Activated CD4-positive, alpha-beta T cell treated with anti-CD3 and anti-CD28 coated beads for 1 hour (primary cell): ENCODE results near the gene KMT2B.

Experiments used
- DNase-seq: peaks from one replicate; pipeline ENCODE4 v3.0.0-alpha.2; 2020

Gene KMT2B

GRCh38 chr19:35727053-35727955 is 9.5 kb downstream of the KMT2B start:
- no peak for DNase-seq

DNA sequence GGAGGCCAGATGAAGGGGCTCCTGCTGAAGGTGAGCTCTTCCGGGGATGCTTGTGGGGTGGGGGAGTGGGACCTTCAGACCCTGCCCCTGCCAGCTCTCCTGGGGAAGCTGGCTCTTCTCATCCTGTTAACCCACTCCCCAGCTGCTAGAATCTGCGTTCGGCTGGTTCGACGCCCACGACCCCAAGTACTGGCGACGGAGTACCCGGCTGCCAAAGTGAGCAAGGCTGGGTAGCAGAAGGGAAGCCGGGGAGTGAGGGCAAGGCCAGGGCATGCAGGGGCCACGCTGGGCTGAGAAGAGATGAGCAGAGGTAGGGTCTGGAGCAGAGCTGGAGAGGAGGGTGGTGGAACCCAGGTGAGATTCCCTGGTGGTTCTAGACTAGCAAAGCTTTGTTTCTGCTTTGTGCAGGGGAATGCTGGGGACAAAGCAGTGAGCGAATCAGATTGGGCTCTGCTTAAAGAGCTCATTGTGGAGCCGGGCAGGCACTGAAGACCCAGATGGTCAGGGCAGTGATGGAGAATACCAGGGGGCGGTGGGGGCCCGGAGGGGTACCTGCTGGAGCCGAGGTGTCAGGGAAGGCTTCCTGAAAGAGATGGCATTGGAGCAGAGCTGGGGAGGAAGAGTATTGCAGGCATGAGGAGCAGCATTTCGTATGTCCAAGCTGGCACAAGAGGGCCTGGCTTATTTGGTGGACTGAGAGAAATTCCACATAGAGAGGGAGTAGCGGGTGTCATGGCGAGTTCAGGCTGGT is 10.3 kb downstream of the KMT2B start:
- DNase-seq: no peak

DNA sequence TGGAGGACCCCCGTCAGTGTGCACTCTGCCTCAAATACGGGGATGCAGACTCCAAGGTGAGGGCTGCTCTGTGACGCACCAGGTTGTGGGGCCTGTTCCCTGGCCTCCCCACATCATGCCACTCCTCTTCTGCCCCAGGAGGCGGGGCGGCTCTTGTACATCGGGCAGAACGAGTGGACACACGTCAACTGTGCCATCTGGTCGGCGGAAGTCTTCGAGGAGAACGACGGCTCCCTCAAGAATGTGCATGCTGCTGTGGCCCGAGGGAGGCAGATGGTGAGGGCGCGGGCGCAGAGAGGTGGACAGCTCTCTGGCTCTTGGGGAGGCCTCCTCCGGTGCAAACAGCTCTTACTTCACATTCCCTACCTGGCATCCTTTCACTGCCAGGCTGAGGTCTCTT is 11.2 kb downstream of the KMT2B start:
- DNase-seq: no peak

DNA sequence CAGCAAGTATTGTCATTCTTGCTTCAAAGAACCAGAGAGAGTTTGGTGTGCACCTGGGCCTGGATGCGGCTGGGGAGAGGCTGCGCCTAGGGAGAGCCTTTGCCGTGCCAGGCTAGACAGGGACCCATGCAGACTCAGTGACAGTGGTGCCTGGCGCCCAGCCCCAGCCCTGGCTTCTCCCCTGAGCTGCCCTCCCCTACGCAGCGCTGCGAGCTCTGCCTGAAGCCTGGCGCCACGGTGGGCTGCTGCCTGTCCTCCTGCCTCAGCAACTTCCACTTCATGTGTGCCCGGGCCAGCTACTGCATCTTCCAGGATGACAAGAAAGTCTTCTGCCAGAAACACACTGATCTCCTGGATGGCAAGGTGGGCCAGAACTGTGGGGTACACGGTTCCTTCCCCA is 12.0 kb downstream of the KMT2B start:
- no peak for DNase-seq

- DNase-seq: no peak
Observed at GRCh38 chr19:35730326-35730725, 12.5 kb downstream of the KMT2B start.

GRCh38 chr19:35731353-35731752 is 13.6 kb downstream of the KMT2B start:
- DNase-seq: no peak

GRCh38 chr19:35731779-35732405 is 14.1 kb downstream of the KMT2B start:
- DNase-seq: no peak

DNA sequence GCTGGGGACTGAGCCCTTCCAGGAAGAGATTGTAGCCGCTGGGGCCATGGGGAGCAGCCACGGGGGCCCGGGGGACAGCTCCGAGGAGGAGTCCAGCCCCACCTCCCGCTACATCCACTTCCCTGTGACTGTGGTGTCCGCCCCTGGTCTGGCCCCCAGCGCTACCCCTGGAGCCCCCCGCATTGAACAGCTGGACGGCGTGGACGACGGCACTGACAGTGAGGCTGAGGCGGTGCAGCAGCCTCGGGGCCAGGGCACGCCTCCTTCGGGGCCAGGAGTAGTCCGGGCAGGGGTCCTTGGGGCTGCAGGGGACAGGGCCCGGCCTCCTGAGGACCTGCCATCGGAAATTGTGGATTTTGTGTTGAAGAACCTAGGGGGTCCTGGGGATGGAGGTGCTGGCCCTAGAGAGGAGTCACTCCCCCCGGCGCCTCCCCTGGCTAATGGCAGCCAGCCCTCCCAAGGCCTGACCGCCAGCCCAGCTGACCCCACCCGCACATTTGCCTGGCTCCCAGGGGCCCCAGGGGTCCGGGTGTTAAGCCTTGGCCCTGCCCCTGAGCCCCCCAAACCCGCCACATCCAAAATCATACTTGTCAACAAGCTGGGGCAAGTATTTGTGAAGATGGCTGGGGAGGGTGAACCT is 14.9 kb downstream of the KMT2B start:
- no peak for DNase-seq

DNA sequence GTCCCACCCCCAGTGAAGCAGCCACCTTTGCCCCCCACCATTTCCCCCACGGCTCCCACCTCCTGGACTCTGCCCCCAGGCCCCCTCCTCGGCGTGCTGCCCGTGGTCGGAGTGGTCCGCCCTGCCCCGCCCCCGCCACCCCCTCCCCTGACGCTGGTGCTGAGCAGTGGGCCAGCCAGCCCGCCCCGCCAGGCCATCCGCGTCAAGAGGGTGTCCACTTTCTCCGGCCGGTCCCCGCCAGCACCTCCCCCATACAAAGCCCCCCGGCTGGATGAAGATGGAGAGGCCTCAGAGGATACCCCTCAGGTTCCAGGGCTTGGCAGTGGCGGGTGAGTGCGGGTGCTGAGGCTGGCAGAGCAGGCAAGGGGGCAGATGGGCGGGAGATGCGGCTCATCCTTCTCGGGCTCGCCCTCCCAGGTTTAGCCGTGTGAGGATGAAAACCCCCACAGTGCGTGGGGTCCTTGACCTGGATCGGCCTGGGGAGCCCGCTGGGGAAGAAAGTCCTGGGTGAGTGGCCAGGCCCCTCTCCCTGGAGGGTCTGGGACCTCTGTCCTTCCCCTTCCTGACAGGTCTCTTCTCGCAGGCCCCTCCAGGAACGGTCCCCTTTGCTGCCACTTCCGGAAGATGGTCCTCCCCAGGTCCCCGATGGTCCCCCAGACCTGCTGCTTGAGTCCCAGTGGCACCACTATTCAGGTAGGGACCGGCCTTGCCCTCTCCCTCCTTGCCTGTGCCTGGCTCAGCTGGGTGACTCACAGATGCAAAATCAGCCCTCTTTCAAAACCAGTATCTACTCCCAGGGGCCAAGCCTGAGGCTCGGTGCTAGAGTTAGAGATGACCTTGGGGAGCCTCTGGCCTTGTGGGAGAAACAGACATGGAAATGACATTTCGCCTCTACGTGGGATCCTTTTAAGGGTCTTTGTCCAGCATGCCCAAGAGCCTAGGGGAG is 15.7 kb downstream of the KMT2B start:
- DNase-seq: no peak

DNA sequence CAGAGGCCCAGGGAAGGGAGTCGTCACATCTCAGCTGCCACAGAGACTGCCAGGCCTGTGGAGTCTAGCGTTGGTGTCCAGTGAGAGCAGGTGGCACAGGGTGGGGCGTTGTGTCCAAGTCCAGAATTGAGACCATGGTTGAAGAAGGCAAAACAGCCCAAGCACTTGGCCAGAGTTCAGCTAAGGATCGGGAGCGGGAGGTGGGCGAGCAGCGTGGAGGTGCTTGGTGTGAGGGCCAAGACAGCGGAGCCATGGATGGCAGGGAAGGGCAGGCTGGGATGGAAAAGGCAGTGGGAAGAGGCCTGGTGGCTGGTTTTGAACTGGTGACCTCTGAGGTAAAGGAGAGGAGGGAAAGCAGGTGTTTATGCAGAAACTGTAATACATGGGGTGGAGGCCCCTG is 16.5 kb downstream of the KMT2B start:
- no peak for DNase-seq

DNA sequence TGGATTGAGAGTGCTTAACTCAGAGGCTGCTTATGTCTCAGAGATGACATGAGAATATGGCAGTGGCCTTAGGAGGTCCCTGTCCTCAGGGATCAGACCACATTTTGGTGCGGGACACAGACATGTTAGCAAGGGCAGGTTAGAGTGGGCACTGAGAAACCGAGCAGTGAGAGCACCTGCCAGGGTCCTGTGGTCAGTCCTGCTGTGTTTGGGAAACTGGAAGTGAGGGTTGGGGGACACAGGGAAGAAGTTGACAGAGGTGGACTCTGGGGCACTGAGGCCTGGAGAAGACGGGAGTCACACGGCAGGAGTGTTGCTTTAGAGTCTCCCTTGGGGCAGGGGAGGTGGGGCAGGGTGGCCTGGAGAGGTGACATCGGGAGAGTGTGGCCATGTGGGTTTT is 17.1 kb downstream of the KMT2B start:
- DNase-seq: no peak

DNA sequence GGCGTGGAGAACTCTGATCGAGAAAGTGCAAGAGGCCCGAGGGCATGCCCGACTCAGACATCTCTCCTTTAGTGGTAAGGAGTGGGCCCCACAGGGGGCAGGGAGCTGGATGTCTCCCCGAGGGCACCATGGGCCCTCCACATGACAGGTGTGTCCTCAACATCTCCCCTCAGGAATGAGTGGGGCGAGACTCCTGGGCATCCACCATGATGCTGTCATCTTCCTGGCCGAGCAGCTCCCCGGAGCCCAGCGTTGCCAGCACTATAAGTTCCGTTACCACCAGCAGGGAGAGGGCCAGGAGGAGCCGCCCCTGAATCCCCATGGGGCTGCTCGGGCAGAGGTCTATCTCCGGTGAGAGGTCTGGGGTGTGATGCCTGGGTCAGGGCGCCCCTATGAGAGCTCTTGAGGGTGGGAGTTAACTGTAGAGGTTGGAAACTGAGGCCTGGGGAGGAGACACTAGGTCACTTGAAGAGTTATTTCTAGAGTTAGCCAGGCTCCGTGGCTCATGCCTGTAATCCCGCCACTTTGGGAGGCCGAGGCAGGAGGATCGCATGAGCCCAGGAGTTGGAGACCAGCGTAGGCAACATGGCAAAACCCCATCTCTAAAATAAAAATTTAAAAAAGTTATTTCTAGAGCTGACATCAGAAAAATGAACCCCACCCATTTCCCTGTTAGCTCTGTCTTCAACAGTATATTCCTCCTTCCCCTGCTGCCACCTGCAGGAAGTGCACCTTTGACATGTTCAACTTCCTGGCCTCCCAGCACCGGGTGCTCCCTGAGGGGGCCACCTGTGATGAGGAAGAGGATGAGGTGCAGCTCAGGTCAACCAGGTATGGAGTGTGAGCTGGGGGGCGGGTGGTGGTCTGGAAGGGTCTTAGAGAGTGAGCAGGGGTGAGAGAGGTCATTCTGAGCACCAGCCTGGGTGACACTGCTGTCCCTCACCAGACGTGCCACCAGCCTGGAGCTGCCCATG is 19.4 kb downstream of the KMT2B start:
- no peak for DNase-seq

DNA sequence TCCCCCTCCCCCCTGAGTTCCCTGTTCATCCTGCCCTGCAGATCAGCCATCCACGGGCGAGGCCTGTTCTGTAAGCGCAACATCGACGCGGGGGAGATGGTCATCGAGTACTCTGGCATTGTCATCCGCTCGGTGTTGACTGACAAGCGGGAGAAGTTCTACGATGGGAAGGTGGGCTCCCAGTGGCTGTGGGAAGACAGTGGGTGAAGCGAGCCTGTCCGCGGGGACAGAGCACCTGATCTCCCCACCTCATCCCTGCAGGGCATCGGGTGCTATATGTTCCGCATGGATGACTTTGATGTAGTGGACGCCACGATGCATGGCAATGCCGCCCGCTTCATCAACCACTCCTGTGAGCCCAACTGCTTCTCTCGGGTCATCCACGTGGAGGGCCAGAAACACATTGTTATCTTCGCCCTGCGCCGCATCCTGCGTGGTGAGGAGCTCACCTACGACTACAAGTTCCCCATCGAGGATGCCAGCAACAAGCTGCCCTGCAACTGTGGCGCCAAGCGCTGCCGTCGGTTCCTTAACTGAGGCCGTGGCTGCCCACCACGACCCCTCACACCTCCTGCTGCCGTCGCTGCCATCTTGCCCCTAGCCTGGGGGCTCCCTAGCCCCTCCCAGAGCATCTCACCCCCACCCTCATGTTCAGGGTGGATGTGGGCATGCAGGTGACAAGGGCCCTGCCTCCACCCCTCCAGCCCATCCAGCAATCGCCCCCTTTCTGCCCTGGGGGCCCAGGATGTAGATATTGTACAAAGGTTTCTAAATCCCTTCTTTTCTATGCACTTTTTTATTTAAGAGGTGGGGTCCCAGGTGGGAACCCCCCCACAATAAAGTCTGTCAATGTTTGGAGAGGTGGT is 20.5 kb downstream of the KMT2B start:
- DNase-seq: no peak

- no peak for DNase-seq
Observed at GRCh38 chr19:35738887-35739229, 21.1 kb downstream of the KMT2B start.

GRCh38 chr19:35739275-35740107 is 21.7 kb downstream of the KMT2B start:
- no peak for DNase-seq

- no peak for DNase-seq
Observed at GRCh38 chr19:35740108-35740422, 22.3 kb downstream of the KMT2B start.

DNA sequence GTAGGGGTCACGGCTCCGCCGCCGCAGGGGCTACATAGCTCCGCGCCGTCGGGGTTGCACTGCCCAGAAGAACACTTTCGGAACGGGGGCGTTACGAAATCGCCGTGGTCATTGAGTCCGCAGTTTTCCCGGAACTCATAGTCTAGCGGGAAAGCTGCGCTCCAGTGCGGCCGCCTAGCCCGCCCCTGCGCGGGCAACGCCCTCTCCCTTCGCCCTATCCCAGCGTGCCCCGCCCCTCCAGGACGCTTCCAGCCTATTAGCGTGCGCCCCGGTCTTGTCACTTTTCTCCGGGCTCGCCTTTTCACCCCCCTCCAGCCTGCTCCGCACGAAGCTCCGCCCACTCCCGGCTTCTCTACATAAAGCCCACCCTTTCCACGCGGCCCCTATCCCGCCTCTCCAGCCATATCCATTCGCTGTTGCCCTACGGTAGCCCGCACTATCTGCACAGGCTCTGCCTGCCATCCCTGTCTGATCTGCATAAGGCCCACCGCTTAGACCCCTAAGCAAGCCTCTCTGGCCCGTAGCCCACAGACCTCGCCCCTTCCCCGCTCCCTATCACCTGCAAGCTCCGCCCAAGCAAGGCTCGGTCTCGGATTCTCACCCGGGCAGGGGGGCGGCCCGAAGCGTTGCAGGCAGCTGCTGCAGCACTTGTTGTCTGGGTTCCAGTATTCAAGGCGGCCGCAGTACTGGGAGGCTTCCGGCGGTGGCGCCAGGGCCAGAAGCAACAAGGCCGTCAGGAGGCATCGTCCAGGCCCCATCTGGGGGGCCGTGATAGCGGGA is 22.8 kb downstream of the KMT2B start:
- peak; percentile 88 for DNase-seq

DNA sequence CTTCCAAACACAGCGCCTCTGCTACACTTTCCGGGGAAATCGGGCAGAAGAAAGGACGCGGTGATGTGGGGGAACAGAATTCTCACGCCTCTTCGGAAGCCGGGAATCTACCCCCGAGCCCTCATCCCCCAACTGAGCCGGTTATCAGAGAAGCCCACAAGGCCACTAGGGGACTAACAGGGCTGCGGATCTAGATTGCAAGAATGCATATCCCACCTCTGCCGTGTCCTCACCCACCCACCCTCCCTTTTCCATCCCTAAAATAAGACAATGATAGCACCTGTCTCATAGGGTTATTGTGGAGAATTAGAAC is 23.4 kb downstream of the KMT2B start:
- DNase-seq: no peak
